Thoracic aorta (tissue), 2 donors: ENCODE measurements around the gene IDNK. TPM values are rescaled to one million over a fixed set of nuclear protein-coding genes. Genes with fewer than 3 reads are reported as not detected.

ENCODE experiments used
- ATAC-seq: fragments of 150-250 bp; one replicate; pipeline ENCODE4 v1.8.0; 2017; ENCODE audit warnings: low read depth; ENCODE audit not compliant: insufficient number of reproducible peaks, low FRiP score
- DNase-seq: peaks from one replicate; pipeline ENCODE4 v3.0.0-alpha.2; 2020; ENCODE audit warnings: low spot score
- H3K27ac ChIP-seq, 2 donors: fragments of 200-600 bp; sonication (generic); 1 replicate in 1 of 2; 2 replicates in 1 of 2; pipeline ENCODE4 v1.5.1; 2016; ENCODE audit warnings: mild to moderate bottlenecking in 2 of 2, moderate library complexity in 2 of 2
- H3K27me3 ChIP-seq: fragments of 200-600 bp; sonication (generic); replicated peaks from 2 replicates; pipeline ENCODE4 v1.6.0; 2016; ENCODE audit warnings: mild to moderate bottlenecking; ENCODE audit not compliant: insufficient read depth
- H3K36me3 ChIP-seq: fragments of 200-600 bp; sonication (generic); one replicate; pipeline ENCODE4 v1.5.1; 2016
- H3K4me1 ChIP-seq, 2 donors: fragments of 200-600 bp; sonication (generic); 1 replicate in 1 of 2; 2 replicates in 1 of 2; pipeline versions ENCODE4 v1.5.1 to v1.6.0; 2016; ENCODE audit warnings: low read depth in 2 of 2, mild to moderate bottlenecking in 1 of 2; ENCODE audit not compliant: control insufficient read depth in 1 of 2
- H3K4me3 ChIP-seq: fragments of 200-600 bp; sonication (generic); 2 replicates; pipeline ENCODE4 v1.5.1; 2016; ENCODE audit warnings: mild to moderate bottlenecking
- H3K9me3 ChIP-seq: fragments of 200-600 bp; sonication (generic); 2 replicates; pipeline ENCODE4 v1.5.1; 2016
- total RNA-seq, 2 donors: library from RNA; depleted of rRNA; stranded (reverse); fragments of >200 nt; gene quantifications; one replicate each; pipeline versions ENCODE4 v1.1.0 to v1.2.3, GENCODE V29; 2016
- TF ChIP-seq, protein P1 (sequence below): fragments of 200-600 bp; sonication (generic); IDR thresholded peaks from one replicate; pipeline ENCODE4 v1.5.1; 2019; ENCODE audit warnings: antibody characterized with exemption

IDNK gene
- total RNA-seq, 2 donors from 2014 or later: 1.4 to 2.1 TPM

DNA sequence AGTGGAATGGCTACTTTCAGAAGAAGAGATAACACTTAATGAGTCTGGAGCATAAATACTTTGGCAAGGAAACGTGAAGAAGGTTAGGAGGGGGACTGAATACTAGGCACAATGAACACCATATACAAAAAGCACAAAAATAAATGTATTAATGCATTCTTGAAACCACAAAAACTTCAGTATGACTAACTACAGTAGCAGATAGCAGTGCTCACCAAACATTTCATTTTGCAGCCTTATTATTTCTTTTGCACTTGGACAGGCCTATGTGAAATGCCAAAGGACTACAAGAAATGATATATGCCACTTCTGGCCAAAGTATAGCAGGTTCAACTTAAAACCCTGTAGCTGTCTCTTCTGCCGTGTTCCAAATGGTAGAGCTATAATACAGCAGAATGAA is 58.5 kb downstream of the IDNK start:
- Histone ChIP-seq H3K9me3 (no peaks in the 10 kb centered on the region), H3K36me3 (peaks cover 25% of the 10 kb centered on the region), H3K4me3 (no peak overlapping the region), H3K27me3 (no peaks in the 10 kb centered on the region), H3K27ac (no peak overlapping the region), H3K4me1 (no peaks in the 10 kb centered on the region)
- TF ChIP-seq, protein P1, sequence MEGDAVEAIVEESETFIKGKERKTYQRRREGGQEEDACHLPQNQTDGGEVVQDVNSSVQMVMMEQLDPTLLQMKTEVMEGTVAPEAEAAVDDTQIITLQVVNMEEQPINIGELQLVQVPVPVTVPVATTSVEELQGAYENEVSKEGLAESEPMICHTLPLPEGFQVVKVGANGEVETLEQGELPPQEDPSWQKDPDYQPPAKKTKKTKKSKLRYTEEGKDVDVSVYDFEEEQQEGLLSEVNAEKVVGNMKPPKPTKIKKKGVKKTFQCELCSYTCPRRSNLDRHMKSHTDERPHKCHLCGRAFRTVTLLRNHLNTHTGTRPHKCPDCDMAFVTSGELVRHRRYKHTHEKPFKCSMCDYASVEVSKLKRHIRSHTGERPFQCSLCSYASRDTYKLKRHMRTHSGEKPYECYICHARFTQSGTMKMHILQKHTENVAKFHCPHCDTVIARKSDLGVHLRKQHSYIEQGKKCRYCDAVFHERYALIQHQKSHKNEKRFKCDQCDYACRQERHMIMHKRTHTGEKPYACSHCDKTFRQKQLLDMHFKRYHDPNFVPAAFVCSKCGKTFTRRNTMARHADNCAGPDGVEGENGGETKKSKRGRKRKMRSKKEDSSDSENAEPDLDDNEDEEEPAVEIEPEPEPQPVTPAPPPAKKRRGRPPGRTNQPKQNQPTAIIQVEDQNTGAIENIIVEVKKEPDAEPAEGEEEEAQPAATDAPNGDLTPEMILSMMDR: no peak
- no peak for ATAC-seq
- no peak for DNase-seq

DNA sequence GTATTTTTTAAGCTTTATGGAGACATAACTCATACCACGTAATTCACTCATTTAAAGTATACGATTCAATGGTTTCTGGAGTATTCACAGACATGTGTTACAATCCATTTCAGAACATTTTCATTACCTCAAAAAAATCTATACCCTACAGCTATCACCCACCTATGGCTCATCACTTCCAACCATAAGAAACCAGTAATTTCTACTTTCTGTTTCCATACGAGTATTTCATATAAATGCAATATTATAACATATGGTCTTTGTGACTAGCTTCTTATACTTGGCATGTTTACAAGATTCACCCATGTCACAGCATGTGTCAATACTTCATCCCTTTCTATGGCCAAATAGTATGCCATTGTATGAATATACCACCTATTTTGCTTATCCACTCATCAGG is 66.0 kb downstream of the IDNK start:
- Histone ChIP-seq H3K27ac (no peak overlapping the region), H3K9me3 (no peaks in the 10 kb centered on the region), H3K27me3 (no peaks in the 10 kb centered on the region), H3K4me1 (peaks cover 0 to 12% of the 10 kb centered on the region in 2 donors), H3K4me3 (no peak overlapping the region), H3K36me3 (no peaks in the 10 kb centered on the region)
- DNase-seq (no peak), ATAC-seq (no peak)
- TF ChIP-seq, protein P1: no peak

DNA sequence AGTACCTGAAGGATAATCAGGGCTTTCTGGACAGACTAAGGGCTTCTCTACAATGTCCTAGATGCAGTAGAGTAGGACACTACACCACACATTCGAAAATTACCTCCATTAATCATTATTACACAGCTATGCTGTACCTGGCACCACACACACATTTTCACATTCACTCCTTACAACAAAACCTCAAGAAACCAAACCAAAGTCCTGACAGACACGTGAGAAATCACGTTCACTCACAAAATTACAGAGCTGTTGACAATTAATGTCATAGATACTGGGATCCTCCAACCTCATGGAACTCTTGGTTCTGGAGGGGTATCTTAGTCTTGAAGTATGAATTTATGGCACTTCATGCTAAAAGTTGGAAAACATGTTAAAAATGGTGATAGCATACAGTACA is 68.5 kb downstream of the IDNK start:
- ATAC-seq (no peak), DNase-seq (no peak)
- TF ChIP-seq, protein P1: no peak
- Histone ChIP-seq H3K27me3 (no peaks in the 10 kb centered on the region), H3K36me3 (no peaks in the 10 kb centered on the region), H3K4me1 (peaks cover 17 to 31% of the 10 kb centered on the region in 2 donors), H3K4me3 (no peak overlapping the region), H3K9me3 (no peaks in the 10 kb centered on the region), H3K27ac (no peak overlapping the region)

Other genes with a start within 250 kb of the IDNK start
- 1 to 10 TPM; 5.2 to 6.2 TPM for gene FRMD3, start 84.7 kb upstream of the IDNK start, total RNA-seq
- 100 to 1,000 TPM in 1 of 2 donors, 10 to 100 TPM in 1; 88.1 to 107 TPM for gene UBQLN1, start 84.8 kb downstream of the IDNK start, total RNA-seq
- gene GKAP1, start 194.6 kb downstream of the IDNK start, total RNA-seq: 1 to 10 TPM; 3.8 to 6.2 TPM